DND-41 (cell line): ENCODE data around the gene HDLBP.

ENCODE experiments used
- ATAC-seq: fragments of 200-7000 bp; cut with Tn5 transposase; 3 replicates; pipeline ENCODE4 v1.9.1; 2021; ENCODE audit warnings: low read depth; ENCODE audit not compliant: insufficient read depth
- DNase-seq: peaks from one replicate; pipeline ENCODE4 v3.0.0-alpha.2; 2020
- H2AFZ ChIP-seq: 2 replicates; pipeline ENCODE4 v1.6.0; 2012; ENCODE audit warnings: low read depth, low read length
- H3K27ac ChIP-seq: 2 replicates; pipeline ENCODE4 v1.5.1; 2012; ENCODE audit warnings: low read length, inconsistent platforms
- H3K27me3 ChIP-seq: fragments of 200-600 bp; sonication (generic); 2 replicates; pipeline ENCODE4 v1.6.0; 2012; ENCODE audit warnings: low read length, mild to moderate bottlenecking, inconsistent platforms; ENCODE audit not compliant: insufficient read depth, poor library complexity
- H3K36me3 ChIP-seq: 2 replicates; pipeline ENCODE4 v1.5.1; 2012; ENCODE audit warnings: low read length, inconsistent platforms; ENCODE audit not compliant: insufficient read depth
- H3K4me1 ChIP-seq: 2 replicates; pipeline ENCODE4 v1.5.1; 2012; ENCODE audit warnings: mild to moderate bottlenecking, low read length; ENCODE audit not compliant: insufficient read depth
- H3K4me2 ChIP-seq: 2 replicates; pipeline ENCODE4 v1.6.0; 2012; ENCODE audit warnings: mild to moderate bottlenecking, moderate library complexity, low read length, inconsistent platforms; ENCODE audit not compliant: insufficient read depth
- H3K4me3 ChIP-seq, 2 experiments: fragments of 200-600 bp in 1 of 2; shearing (Covaris generic) in 1 of 2; 2 replicates each; pipeline ENCODE4 v1.5.1; 2012 to 2016; ENCODE audit warnings: inconsistent platforms in 2 of 2, low read length in 2 of 2, mild to moderate bottlenecking in 2 of 2, low read depth in 1 of 2, moderate library complexity in 1 of 2
- H3K79me2 ChIP-seq: 2 replicates; pipeline ENCODE4 v1.6.0; 2012; ENCODE audit warnings: low read length, inconsistent platforms; ENCODE audit not compliant: insufficient read depth
- H3K9ac ChIP-seq: 2 replicates; pipeline ENCODE4 v1.6.0; 2012; ENCODE audit warnings: low read depth, mild to moderate bottlenecking, inconsistent platforms, low read length, moderate library complexity
- H3K9me3 ChIP-seq: 2 replicates; pipeline ENCODE4 v1.5.1; 2012; ENCODE audit warnings: low read length, moderate library complexity, mild to moderate bottlenecking, inconsistent platforms; ENCODE audit not compliant: insufficient read depth, severe bottlenecking
- H4K20me1 ChIP-seq: 2 replicates; pipeline ENCODE4 v1.6.0; 2012; ENCODE audit warnings: low read length; ENCODE audit not compliant: insufficient read depth
- CTCF ChIP-seq: IDR thresholded peaks from 2 replicates; pipeline ENCODE4 v1.5.1; 2012; ENCODE audit warnings: borderline replicate concordance, low read length, moderate library complexity, mild to moderate bottlenecking; ENCODE audit not compliant: poor library complexity, severe bottlenecking; ENCODE audit errors: extremely low read depth
- EZH2 ChIP-seq: IDR thresholded peaks from 3 replicates; pipeline ENCODE4 v1.6.1; 2012; ENCODE audit warnings: borderline replicate concordance, low read depth, mild to moderate bottlenecking, moderate library complexity, low read length, inconsistent platforms; ENCODE audit not compliant: severe bottlenecking

The HDLBP gene

GRCh38 chr2:241257419-241258032 is 57.9 kb downstream of the HDLBP start:
- no peaks in the 10 kb centered on the region for H3K9me3 ChIP-seq
- H3K4me1 ChIP-seq: no peaks in the 10 kb centered on the region
- no peak overlapping the region for H3K9ac ChIP-seq
- DNase-seq: no peak
- no peaks in the 10 kb centered on the region for H3K79me2 ChIP-seq
- no peak overlapping the region for H3K4me2 ChIP-seq
- TF ChIP-seq CTCF (peak; percentile 35), EZH2 (no peak)
- H3K27me3 ChIP-seq: no peaks in the 10 kb centered on the region
- H4K20me1 ChIP-seq: 0 out of 2 replicates have a peak, but pooled peaks cover 1% of the 10 kb centered on the region
- ATAC-seq: no peak
- peaks cover 91% of the 10 kb centered on the region for H3K36me3 ChIP-seq
- no peak overlapping the region for H3K4me3 ChIP-seq
- H2AFZ ChIP-seq: no peak overlapping the region
- no peak overlapping the region for H3K27ac ChIP-seq

GRCh38 chr2:241256168-241256545 is 59.3 kb downstream of the HDLBP start:
- H3K79me2 ChIP-seq: no peaks in the 10 kb centered on the region
- no peaks in the 10 kb centered on the region for H3K4me1 ChIP-seq
- DNase-seq: no peak
- H4K20me1 ChIP-seq: 0 out of 2 replicates have a peak, but pooled peaks cover 3% of the 10 kb centered on the region
- TF ChIP-seq EZH2 (no peak), CTCF (no peak)
- ATAC-seq: no peak
- no peaks in the 10 kb centered on the region for H3K9me3 ChIP-seq
- no peaks in the 10 kb centered on the region for H3K27me3 ChIP-seq
- H3K27ac ChIP-seq: no peak overlapping the region
- no peak overlapping the region for H3K4me3 ChIP-seq
- no peak overlapping the region for H3K9ac ChIP-seq
- no peak overlapping the region for H3K4me2 ChIP-seq
- peaks cover 90% of the 10 kb centered on the region for H3K36me3 ChIP-seq
- H2AFZ ChIP-seq: no peak overlapping the region

GRCh38 chr2:241255542-241256167 is 59.8 kb downstream of the HDLBP start:
- Histone ChIP-seq H3K27me3 (no peaks in the 10 kb centered on the region), H3K27ac (no peak overlapping the region), H3K79me2 (no peaks in the 10 kb centered on the region), H3K4me3 (no peak overlapping the region), H3K9ac (no peak overlapping the region), H3K9me3 (no peaks in the 10 kb centered on the region), H3K4me1 (no peaks in the 10 kb centered on the region), H3K36me3 (peaks cover 90% of the 10 kb centered on the region), H3K4me2 (no peak overlapping the region), H4K20me1 (0 out of 2 replicates have a peak, but pooled peaks cover 3% of the 10 kb centered on the region), H2AFZ (no peak overlapping the region)
- ATAC-seq (no peak), DNase-seq (no peak)
- TF ChIP-seq CTCF (no peak), EZH2 (no peak)
